Inferior parietal cortex (tissue), 1 donor: ENCODE measurements around the gene SLC25A42.
"Not testable (repeated sequence)": the region's sequence is repeated elsewhere in the genome, so short reads cannot be mapped to it uniquely, and the experiment has no call there.

Experiments
- DNase-seq: peaks from one replicate; pipeline ENCODE4 v3.0.0-alpha.2; 2016; ENCODE audit errors: extremely low spot score

Gene SLC25A42

DNA sequence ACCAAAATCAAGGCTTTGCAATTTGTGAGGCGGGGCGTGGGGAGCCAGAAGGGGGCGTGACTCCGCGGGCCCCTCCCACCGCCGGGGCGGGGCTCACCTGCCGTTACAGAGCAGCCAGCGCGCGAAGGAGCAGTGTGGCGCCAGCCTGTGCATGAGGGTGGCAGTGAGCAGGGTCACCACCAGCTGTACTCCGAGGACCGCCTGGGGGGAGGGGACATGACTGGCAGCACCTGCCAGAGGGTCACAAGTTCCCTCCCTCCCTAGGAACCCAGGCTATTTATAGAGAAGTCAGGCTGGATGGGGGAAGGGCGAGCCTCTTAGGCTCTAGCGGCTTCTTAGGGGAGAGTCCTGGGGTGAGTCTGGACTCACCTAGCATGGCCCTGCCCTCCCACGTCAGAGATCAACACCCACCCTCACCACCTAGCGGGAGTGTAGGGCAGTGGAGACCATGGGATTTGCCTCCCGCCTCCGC is 70.9 kb downstream of the SLC25A42 start:
- no peak for DNase-seq

DNA sequence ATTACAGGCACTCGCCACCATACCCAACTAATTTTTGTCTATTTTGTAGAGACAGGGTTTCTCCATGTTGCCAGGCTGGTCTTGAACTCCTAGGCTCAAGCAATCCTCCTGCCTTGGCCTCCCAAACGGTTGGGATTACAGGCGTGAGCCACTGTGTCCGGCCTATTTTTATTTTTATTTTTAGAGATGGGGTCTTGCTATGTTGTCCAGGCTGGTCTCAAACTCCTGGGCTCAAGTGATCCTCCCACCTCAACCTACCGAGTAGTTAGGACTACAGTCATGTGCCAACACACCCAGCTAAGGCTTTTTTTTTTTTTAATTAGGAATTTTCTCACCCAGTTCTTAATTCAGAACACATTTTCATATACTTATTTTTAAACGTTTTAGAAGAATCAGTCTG is 71.9 kb downstream of the SLC25A42 start:
- not testable (repeated sequence) for DNase-seq

DNA sequence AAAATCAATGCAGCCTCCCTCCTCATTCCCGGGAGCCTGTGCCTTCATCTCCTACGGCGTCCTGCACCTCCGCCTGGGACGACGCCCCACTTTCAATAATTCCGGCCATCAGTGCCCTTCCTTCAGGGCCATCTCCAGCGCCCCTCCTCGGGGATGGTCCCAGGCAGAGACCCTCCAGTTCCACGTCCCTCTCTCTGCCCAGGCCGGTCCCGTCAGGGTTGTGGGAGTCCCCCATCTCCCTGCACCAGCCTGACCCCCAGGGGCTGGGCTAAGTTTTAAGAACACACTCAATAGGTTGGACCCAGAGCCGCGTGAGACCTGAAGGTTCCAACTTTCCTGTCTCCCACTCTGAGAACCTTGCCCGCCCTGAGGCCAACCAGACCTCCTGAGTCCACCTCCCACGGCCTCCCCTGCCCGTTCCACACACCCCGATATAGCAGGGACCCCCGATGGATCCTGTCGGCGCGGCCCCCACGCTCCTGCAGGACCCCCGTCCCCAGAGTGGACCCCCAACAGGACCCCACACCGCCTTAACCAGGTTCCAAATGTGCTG is 73.8 kb downstream of the SLC25A42 start:
- DNase-seq: no peak

DNA sequence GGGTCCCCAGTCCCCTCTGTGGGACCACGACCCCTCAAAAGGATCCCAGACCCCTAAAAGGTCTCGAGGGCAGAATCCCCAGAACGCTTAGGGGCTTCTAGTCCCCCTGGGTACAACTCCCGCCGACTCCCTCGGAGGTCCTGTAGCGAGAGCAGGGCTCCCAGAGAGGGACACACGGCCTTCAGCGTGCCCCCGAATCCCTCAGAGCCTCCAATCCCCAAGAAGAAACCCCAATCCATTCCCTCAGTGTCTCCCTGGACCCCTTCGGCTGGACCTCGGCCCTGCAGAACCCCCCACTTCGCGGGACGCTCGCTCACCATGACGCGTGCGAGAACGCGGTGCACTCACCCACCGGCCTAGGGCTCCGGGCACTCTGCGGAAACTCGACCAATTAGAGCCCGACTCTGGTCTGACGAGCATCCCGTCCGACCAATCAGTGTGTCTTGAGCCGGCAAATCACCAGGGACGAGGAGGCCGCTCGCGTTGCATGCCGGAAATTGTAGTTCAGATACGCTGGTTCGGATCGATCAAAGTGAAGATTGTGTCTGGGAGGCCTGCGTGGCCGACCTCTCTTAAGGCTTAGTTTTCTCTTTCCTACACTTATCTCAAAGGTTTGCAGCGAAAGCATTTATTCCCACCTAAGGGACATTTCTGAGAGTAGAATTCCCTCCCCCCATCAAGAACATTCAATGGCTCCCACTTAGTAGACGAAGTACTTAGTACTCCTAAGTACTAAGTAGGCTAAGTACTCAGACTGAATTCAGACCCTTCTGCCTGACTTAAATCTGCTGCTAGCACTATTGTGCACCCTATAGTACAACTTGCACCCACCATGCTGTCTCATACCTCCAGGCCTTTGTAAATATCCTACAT is 74.6 kb downstream of the SLC25A42 start, which contains the start of gene TMEM161A:
TSS of gene TMEM161A (minus strand) at position 370 of the 873 bp plus-strand sequence. CDS start at position 320, 50 bp downstream.
- peak; percentile 99 for DNase-seq

DNA sequence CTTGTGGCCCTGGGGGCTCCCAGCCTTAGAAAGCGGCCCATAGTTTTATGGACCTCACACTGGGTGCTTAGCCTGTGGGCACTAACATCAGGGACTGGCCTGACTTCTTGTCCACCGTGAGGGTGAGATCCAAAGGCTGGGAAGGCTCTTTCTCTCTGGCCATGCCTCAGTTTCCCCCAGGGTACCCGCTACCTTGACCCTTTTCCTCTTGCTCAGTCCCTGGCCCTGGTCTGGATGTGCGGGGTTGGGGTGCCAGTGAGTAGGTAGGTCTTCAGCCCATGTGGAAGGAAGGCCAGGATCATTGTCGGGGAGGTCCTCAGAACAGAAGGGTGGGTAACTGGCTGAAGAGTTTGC is 76.1 kb downstream of the SLC25A42 start:
- DNase-seq: no peak

DNA sequence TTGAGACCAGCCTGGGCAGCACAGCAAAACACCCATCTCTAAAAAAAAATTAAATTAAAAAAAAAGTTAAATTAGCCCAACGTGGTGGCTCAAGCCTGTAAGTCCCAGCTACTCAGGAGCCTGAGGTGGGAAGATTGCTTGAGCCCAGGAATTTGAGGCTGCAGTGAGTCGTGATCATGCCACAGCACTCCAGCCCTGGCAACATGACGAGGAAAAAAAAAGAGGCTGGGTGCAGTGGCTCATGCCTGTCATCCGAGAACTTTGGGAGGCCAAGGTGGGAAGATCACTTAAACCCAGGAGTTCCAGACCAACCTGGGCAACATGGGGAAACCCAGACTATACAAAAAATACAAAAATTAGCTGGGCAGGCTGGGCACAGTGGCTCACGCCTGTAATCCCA is 76.7 kb downstream of the SLC25A42 start:
- no peak for DNase-seq

DNA sequence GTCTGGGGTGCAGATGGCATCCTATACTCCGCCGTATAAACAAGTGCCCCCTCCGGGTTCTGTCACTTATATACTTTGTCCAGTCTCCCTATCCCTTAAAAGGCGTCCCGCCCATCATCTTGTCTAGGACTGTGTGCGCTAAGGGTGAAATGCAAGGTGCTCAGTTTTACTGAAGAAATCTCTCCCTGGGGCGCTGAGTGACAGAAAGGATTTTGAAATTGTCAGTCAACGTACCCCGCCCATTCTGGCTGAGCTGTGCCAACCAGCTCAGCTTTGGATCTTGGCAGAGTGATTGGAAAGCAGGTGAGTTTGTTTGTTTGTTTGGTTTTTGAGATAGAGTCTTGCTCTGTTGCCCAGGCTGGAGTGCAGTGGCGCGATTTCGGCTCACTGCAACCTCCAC is 78.6 kb downstream of the SLC25A42 start:
- DNase-seq: no peak

DNA sequence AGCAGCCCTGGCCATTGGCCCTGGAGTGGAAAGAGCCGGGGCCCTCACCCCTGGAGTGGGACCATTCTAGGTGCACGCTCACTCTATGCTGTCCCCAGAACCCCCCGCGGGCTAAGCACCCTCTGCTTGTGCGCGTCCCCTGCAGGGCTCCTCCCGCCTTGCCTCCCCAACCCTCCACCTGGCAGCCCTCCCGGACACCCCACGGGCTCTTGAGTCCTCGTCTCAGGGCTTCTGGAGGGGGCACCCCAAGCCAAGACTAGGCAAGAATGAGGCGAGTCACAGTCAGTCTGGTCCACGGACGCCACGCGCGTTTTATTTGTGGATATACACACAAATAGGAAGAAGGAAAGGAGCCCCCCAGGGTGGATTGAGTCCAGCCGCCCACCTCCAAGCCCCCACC is 81.5 kb downstream of the SLC25A42 start:
- DNase-seq: no peak

DNA sequence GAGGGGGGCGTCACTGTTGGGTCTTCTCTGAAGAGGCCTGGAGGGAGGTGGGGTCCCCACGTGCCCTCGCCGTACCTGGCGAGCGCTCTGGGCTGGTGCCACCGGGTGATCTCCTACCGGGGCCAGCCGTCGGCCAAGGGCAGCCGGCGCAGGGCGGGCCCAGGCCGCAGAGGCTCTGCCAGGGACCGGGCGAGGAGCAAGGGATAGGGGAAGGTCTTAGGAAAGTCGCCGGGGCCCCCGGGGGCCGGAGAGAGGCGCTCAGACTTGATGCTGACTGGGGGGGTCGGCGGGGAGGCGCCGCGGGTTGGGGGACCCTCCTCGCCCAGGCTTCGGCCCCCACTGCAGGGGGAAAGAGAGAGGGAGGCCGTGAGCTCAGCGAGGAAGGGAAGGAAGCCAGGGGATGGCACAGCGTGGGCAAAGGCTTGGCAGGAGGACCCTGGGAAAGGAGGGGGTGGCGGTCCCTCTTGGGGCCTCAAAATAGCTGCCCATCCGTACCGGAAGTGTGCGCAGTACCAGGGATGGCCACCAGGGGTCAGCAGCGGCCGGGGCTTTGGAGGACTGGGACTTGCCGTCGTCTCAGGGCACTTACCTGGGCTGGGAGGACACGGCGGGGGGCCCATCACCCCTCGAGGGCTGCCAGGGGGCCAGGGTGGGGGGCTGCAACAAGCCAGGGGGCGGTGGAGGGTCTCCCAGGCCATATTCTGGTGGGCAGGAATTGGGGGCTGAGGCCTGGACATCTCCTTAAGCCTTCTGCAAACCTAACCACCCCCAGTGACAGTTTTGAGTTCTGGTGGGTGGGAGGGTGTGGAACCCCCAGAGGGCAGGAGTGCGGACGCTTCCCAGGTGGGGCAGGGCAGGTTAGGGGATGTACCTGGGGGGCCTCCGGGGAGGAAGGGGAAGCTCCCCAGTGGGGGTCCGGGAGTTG is 82.2 kb downstream of the SLC25A42 start:
- DNase-seq: peak; percentile 70

DNA sequence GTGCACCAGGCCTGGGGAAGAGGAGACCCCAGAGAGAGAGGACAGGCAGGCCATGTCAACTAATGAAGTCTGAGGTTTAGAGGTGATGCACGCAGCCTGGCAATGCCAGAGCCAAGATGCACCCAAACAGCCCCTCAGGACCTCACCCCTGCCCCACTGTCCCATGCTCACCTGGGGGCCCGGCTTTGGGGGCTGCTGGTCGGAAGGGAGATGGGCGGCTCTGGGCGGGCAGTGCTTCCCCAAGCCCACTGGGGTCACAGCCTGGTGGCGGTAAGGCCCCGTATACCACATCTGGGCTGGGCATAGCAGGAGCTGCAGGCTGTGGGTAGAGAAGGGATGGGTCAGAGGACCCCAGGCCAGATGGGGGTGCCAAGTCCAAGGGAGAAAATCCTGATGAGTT is 83.1 kb downstream of the SLC25A42 start:
- no peak for DNase-seq

DNA sequence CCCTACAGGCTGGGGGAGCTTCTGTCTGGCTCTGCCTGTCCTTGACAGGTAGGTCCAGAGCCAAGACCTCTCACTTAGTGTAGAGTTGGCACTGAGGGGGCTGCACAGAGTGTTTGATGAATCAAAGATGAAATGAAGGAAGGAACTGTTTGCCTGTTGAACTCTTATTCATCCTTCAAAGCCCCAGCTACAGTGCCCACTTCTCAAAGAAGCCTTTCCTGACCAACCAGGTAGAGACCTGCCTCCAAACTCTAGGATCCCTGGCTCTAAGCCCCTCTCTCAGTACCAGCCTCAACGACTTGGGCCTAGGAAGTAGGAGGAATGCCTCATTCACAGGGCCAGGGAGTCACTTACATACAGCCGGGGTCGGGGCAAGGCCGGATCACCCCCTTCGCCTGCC is 83.5 kb downstream of the SLC25A42 start:
- DNase-seq: no peak

DNA sequence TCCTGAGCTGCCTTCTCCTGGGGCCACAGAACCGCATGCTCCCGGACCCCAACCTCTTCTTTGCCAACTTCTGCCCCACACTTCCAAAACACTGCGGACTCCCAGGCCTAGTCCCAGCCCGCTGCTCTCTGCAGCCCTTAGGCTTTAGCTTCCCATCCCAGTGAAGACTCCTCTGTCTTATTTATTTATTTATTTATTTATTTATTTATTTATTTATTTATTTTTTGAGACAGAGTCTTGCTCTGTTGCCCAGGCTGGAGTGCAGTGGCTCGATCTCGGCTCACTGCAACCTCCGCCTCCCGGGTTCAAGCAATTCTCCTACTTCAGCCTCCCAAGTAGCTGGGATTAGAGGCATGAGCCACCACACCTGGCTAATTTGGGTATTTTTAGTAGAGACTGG is 84.7 kb downstream of the SLC25A42 start:
- not testable (repeated sequence) for DNase-seq

DNA sequence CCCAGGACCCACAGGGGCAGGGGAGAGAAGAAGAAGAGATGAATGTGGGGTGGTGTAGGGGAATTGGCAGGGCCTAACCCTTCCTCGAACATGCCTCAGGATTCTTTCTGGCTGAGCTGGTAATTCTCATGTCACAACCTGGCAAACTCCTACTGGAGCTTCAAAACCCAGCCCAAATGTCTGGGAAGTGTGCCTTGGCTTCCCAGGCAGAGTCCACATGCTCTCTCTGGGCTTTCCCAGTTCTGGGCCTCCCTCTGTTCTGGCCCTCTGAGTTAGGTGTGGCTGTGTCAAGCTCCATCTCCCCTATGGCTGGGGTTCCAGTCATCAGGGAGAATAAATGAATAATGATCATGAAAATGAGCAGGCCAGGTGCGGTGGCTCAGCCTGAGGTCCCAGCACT is 85.6 kb downstream of the SLC25A42 start:
- DNase-seq: no peak

DNA sequence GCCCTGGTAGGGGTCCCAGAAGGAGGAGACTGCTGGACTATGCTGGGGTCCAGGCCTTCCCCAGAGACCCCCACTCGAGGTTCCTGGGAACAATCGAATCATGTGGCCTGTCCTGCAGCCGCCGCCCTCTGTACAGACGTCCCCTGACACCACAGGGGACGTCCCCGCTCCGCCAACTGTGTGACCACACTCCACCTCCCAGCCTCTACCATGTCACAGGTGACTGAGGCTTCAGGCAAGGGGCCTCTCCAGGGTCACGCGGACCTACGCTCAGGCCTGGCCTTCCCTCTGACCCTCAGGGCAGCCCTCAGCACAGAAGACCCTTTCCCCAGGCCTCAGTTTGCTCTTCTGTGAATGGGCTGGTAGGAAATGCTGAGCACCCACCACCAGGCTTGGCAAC is 87.6 kb downstream of the SLC25A42 start:
- DNase-seq: no peak

DNA sequence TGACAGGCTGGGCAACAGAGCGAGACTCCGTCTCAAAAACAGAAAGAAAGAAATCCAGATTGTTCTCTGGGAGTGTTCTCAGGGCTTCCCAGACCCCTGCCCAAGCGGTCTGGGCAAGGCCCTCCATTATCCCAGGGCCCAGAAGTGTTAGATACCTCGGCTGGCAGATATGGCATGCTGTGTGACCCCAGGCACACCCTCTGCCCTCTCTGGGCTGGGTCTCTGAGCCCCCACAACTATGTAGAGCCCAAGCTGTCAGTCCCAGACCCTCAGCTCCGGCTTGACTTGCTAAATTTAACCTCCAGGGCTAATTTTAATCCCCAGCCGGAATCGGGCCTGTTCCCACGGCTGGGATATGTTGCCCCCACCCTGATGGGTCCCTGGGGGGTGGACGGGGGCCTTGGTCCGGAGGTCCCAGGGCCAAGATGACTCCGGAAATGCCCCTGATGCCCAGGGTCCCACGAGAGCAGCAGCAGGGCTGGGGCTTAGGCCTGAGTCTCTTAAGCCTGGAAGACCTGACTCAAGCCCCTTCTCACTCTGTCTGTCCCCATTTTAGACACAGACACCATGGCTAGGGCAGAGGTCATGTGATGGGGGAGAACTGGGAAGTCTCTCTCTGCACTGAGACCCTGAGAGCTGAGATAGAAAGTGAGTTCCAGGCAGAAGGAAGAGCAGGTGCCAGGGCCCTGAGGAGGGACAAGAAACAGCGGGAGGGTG is 89.0 kb downstream of the SLC25A42 start:
- no peak for DNase-seq

DNA sequence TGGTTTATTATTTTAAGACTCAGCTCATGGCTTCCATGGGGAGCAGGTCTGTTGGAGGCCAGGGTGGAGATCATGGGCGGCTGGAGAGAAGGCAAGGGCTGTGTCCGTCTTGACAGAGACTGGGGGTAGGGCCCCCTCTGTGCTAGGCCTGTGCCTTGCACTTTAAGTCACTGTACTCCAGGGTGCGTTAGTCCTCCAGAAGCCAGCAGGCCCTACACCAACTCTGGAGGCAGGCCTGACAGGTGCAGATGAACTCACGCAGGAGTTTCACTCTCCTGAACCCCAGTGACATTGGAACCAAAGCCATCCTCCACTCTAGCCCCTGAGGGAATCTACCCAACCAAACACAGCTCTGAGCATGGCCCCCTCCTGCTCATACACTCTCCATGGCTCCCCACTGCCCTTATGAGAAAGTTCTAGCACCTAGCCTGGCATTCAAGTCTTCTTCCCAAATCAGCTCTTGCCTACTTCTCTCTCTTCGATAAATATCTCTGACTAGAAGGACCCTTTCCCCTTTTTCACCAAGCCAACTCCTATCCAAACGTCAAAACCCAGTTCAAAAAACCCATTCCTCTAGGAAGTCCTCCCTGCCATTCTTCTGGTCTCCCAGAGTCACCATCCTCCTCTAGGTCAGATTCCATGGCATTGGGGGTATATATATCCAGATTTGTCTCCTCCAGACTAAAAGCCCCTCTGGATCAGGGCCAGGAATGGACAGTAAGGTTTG is 91.1 kb downstream of the SLC25A42 start:
- no peak for DNase-seq

DNA sequence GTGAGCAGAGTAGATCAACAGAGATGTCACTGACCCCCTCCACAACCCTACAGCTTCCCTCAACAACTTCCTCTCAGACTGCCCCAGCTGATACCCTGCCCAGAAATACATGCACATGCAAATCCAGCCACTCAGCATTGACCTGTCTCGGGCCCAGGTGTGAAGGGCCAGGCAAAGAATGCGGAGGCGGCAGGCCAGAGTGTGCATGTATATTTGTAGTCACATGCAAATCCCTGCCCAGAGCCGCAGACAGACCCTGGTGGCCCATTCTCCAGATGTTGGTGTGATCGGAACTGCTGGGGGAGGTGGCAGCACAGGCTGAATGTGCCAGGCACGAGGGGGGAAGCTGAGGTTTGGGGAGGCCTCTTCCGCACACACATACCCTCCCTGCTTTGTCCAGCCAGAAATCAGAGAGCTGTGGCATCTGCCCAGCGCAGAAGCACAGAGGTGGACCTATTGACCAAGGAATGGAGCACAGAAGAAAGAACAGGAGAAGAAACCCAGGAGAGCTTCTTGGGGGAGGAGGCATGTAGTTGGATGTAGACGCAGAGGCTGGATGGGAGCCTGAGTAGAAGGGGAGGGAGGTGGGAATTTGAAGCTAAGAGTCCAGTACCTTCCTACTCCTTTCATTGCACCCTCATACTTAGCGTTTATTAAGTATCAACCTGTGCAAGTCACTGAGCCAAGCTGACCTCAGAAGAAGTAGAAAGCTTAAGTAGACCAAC is 91.9 kb downstream of the SLC25A42 start:
- DNase-seq: no peak

DNA sequence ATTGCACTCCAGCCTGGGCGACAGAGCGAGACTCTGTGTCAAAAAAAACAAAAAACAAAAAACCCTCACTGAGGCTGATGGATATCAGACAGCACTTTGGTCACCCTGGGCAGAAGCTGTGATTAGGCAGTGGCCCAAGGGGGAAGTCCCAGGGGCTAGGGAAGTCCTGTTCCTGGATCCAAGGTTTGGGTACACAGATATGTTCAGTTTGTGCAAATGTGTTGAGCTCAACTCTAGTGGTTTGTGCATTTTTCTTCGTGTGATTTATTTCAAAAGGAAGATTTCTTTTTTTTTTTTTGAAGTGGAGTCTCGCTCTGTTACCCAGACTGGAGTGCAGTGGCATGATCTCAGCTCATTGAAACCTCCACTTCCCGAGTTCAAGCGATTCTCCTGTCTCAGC is 94.0 kb downstream of the SLC25A42 start:
- no peak for DNase-seq

DNA sequence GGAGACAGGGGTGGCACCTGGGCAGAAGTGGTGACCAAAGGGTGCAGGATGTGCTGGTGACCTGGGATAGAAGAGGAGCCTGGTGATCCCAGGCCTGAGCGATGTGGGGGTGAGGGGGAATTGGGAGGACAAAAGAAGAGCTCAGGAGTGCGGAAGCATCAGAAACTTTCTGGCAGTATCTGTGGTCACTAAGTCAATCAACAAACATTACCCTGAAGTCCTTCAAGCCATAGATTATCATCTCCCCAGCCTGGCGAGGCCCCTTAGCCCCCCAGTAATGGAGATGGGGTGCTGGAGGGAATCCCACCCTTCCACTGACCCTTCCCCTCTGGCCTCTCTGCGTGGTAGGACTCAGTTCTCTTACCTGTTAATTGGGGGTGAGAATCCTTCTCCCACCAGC is 95.7 kb downstream of the SLC25A42 start:
- no peak for DNase-seq

DNA sequence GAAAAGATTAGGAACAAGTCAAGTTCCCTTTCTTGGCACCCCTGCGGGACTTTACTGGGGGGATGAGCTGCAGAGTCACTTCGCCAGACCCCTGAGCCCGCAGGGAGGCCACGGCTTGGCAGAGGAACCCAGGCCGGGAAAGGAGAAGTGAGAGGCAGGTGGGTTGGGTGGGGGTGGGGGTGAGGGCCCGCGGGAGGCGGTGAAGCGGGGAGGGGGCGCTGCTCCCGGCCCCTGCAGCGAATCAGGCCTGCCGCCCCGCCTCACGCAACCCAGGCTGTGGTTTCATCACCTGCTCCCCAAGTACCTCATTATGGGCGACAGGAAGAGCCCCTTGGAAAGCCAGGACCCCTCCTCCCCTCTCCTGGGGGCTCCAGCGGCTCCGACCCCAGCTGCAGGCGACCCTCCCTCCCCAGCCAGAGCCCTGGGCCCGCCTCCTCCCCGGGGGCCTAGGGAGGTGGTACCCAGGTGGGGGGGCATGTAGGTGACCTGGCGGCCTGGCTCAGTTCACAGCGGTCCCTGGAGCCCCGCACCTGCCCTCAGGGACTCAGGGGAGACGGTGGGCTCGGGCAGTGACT is 96.8 kb downstream of the SLC25A42 start:
- DNase-seq: no peak
